ENCODE measurements around the gene GRK7. TPM values are rescaled to one million over a fixed set of nuclear protein-coding genes. Genes with fewer than 3 reads are reported as not detected.
"Not testable (repeated sequence)": the region's sequence is repeated elsewhere in the genome, so short reads cannot be mapped to it uniquely, and the experiment has no call there.

The GRK7 gene
- total RNA-seq, 4 donors from 2014 or later = 0.34 TPM; not detected in 3

DNA sequence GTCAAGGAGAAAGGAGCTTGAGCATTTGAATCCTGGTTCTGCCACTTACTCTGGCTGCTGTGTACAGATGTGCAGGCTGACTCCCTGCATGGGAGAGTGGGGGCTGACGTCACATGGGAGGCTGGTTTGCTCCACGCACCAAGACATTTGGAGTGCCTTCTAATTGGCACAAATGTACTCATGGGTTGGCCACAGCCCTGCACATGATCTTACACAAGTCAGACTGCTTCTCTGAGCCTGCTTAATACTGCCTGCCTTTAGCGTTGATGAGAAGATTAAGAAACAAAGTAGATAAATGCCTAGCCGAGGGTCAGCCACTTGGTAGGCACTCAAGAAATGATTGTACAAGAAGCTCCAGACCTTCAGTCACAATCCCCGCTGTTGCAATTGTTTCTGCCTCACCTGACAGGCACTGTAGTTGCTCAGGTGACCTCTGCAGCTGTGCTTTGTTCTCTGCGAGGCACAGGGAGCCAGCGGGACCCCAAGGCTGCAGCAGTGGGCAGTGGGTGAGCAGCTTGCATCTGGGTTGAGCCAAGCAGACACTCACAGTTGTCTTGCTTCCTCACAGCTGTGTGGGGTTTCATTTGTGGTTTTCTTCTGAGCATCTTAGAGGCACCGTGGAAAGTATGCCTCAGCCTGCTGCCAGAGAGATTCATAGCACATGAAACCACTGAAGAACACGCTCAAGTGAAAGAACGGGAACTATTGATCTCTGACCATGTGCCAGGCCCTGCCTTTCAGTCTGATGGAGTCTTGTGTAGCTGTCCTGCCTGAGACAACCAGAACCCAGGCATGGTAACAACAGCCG is 33.1 kb downstream of the GRK7 start:
- no peak for TF ChIP-seq POLR2A (IDR thresholded peaks at IDR 0.05)
- TF ChIP-seq, protein P1, sequence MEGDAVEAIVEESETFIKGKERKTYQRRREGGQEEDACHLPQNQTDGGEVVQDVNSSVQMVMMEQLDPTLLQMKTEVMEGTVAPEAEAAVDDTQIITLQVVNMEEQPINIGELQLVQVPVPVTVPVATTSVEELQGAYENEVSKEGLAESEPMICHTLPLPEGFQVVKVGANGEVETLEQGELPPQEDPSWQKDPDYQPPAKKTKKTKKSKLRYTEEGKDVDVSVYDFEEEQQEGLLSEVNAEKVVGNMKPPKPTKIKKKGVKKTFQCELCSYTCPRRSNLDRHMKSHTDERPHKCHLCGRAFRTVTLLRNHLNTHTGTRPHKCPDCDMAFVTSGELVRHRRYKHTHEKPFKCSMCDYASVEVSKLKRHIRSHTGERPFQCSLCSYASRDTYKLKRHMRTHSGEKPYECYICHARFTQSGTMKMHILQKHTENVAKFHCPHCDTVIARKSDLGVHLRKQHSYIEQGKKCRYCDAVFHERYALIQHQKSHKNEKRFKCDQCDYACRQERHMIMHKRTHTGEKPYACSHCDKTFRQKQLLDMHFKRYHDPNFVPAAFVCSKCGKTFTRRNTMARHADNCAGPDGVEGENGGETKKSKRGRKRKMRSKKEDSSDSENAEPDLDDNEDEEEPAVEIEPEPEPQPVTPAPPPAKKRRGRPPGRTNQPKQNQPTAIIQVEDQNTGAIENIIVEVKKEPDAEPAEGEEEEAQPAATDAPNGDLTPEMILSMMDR (IDR thresholded peaks at IDR 0.05) = no peak
- 32 to 34% methylated on average over 11 of the region's 11 CpGs for WGBS, 2 donors
- DNase-seq (ENCODE audit: low spot score in 2 of 2) = peak; percentile 81 to 94
- intact Hi-C loops (cut with DNase I; ENCODE audit: low total_unique reads) = no loop called here
- no peak overlapping the region for H3K4me3 ChIP-seq (ENCODE audit: low read depth, poor library complexity, severe bottlenecking)

DNA sequence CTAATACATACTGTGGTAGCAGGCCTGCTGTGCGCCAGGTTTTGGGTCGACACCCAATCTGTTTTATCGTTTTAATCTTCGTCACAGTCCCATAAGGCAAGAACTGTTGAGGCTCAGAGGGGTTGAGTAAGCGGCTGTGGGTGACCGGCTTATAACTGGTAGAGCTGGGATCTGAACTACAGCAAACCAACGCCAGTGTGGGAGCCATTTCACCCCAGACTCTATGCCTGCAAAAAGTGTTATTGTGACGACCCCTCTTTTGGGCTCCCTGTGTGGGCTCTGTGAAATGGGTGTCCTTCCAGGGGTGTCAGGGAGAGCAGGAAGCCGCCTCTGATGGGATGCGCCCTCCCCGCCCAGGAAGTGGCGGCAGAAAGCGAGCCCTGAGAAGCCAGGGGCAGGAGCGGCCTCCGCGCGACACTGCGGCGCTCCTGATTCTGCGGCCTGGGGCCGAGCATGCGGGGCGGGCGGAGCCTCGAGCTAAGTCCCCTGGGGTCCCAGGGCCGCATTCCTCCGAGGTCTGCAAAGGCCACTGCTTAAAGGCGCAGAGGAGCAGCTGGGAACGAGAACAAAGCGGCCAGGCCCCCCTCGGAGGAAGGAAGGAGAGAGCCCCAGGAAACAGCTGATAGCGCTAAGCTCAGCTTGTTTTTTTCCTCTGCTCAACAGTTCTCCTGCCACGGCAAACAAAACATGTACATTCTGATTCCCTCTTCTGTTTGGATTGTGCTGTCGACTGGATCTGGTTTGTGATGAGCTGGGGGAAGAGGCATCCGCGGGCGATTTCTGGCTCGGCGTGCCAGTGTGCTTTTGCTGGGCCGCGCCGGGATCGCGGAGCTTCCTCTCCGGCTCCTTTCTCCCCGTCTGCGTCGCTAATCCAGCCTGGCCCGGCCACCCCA is 33.9 kb downstream of the GRK7 start:
- TF ChIP-seq POLR2A (IDR thresholded peaks at IDR 0.05) = no peak
- TF ChIP-seq, protein P1 (IDR thresholded peaks at IDR 0.05) = no peak
- WGBS, 2 donors = 20 to 31% methylated on average over 49 of the region's 49 CpGs
- peak overlapping the region; percentile 2 for H3K4me3 ChIP-seq (ENCODE audit: low read depth, poor library complexity, severe bottlenecking)
- intact Hi-C loops (cut with DNase I; ENCODE audit: low total_unique reads) = no loop called here
- no peak for DNase-seq (ENCODE audit: low spot score in 2 of 2)

DNA sequence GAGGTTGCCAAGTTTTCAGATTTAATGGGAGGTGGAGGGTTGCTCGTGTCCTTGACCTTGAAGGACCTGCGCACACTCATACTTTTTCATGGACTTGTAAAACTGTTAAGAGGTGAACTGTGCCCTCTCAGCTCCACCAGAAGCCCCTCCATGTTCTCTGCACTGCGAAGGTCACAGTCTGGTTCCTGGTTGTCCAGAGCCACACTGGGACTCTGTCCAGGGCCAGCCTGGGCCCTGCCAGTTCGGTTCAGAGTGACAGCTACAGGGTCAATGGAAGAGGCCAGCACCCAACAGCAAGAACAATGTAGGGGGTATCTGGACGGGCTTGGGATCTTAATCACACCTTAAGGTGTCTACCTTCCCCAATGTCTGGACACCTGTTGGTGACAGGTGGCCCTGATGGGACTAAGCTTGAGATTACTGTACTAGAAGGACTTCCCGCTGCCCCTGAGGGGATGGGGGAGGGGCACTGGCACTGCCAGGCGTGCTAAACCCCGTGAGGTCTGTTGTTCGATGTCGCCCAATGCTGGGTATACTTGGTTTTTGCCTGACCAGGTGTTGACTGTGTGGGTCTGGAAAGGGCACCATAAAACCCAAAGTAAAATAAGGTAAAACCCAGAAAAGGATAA is 34.7 kb downstream of the GRK7 start:
- DNase-seq (ENCODE audit: low spot score in 2 of 2) = no peak
- no peak for TF ChIP-seq POLR2A (IDR thresholded peaks at IDR 0.05)
- TF ChIP-seq, protein P1 (IDR thresholded peaks at IDR 0.05) = no peak
- H3K4me3 ChIP-seq (ENCODE audit: low read depth, poor library complexity, severe bottlenecking) = no peak overlapping the region
- intact Hi-C loops (cut with DNase I; ENCODE audit: low total_unique reads) = no loop called here
- WGBS, 2 donors = 69 to 75% methylated on average over 10 of the region's 10 CpGs

DNA sequence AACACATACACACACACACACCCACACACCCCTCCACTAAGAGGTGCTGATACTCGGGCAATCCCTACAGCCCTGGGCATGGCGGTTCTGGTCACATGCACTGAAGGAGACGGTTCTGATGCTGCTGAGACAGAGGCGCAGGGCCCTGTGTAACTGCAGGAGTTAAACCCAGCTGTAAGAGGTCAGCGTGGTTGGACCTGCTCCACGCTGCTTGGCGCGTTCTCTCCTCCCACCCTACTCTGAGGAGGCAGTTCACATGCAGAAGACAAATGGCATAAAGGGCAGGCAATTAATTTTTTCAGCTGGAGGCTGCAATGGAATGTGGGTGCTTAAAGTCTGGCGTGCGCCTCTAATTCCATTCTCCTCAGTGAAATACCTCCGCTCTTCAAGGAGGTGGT is 35.2 kb downstream of the GRK7 start:
- intact Hi-C loops (cut with DNase I; ENCODE audit: low total_unique reads) = no loop called here
- TF ChIP-seq, protein P1 (IDR thresholded peaks at IDR 0.05) = no peak
- no peak for TF ChIP-seq POLR2A (IDR thresholded peaks at IDR 0.05)
- 64 to 73% methylated on average over 11 of the region's 11 CpGs for WGBS, 2 donors
- no peak overlapping the region for H3K4me3 ChIP-seq (ENCODE audit: low read depth, poor library complexity, severe bottlenecking)
- no peak for DNase-seq (ENCODE audit: low spot score in 2 of 2)

- H3K4me3 ChIP-seq (ENCODE audit: low read depth, poor library complexity, severe bottlenecking) = no peak overlapping the region
- intact Hi-C loops (cut with DNase I; ENCODE audit: low total_unique reads) = no loop called here
- TF ChIP-seq, protein P1 (IDR thresholded peaks at IDR 0.05) = no peak
- no peak for TF ChIP-seq POLR2A (IDR thresholded peaks at IDR 0.05)
- WGBS, 2 donors = 85 to 96% methylated on average over 6 of the region's 6 CpGs
- no peak for DNase-seq (ENCODE audit: low spot score in 2 of 2)
These were observed 39.3 kb downstream of the GRK7 start for GRCh38 chr3:141802316-141803077.

DNA sequence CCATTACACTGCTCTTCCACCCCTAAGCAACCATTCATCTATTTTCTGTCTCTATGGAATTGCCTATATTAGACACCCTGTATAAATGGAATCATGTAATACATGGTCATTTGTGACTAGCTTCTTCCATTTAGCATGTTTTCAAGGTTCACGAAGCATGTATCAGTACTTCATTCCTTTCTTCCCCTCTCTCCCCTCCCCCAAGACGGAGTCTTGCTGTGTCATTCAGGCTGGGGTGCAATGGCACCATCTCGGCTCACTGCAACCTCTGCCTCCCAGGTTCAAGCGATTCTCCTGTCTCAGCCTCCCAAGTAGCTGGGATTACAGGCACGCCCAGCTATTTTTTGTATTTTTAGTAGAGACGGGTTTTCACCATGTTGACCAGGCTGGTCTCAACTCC is 40.3 kb downstream of the GRK7 start:
- 93 to 95% methylated on average over 6 of the region's 6 CpGs for WGBS, 2 donors
- intact Hi-C loops (cut with DNase I; ENCODE audit: low total_unique reads); DNase-seq (ENCODE audit: low spot score in 2 of 2); H3K4me3 ChIP-seq (ENCODE audit: low read depth, poor library complexity, severe bottlenecking): not testable (repeated sequence)

Data from lower leg skin (tissue), 4 donors.